Panc1 (cell line): ENCODE measurements around the gene NMUR1. TPM values are rescaled to one million over a fixed set of nuclear protein-coding genes. Genes with fewer than 3 reads are reported as not detected.
A peak's percentile ranks its signal among the peaks of the same experiment; 100 is the strongest.

Experiments
- ATAC-seq: fragments of 200-7000 bp; cut with Tn5 transposase; 2 replicates; pipeline ENCODE4 v1.9.1; 2020; ENCODE audit warnings: mild to moderate bottlenecking, moderate library complexity
- BruUV-seq: library from RNA; stranded (reverse); fragments of 400-500 nt; replicated peaks from 2 replicates; lab custom pipeline; 2021; lab: Mats Ljungman, UMichigan
- CTCF ChIA-PET: fragments of 300-600 bp; sonication (Branson Sonifier 250); formaldehyde crosslinking; loops from one replicate; lab custom pipeline; 2022; ENCODE audit warnings: antibody characterized with exemption; lab: Charles Lee
- POLR2A ChIA-PET: fragments of 300-600 bp; sonication (Branson Sonifier 250); formaldehyde crosslinking; loops from one replicate; lab custom pipeline; 2022; ENCODE audit warnings: antibody characterized with exemption; lab: Charles Lee
- DNase-seq: peaks from one replicate; pipeline ENCODE4 v3.0.0-alpha.2; 2010; ENCODE audit warnings: low read depth, low spot score
- H3K27ac ChIP-seq: 2 replicates; pipeline ENCODE4 v1.5.1; 2011; ENCODE audit warnings: mild to moderate bottlenecking, low read length, inconsistent platforms
- H3K27me3 ChIP-seq: fragments of 200-500 bp; sonication (Bioruptor generic); 2 replicates; pipeline ENCODE4 v1.6.0; 2014; ENCODE audit warnings: low read length, inconsistent platforms; ENCODE audit not compliant: control insufficient read depth, insufficient read depth
- H3K36me3 ChIP-seq: fragments of 200-500 bp; sonication (Bioruptor generic); 2 replicates; pipeline ENCODE4 v1.5.1; 2014; ENCODE audit warnings: inconsistent platforms, mild to moderate bottlenecking, low read length, moderate library complexity; ENCODE audit not compliant: control insufficient read depth, insufficient read depth
- H3K4me1 ChIP-seq: 2 replicates; pipeline ENCODE4 v1.5.1; 2011; ENCODE audit warnings: inconsistent platforms, mild to moderate bottlenecking, low read length, moderate library complexity; ENCODE audit not compliant: control insufficient read depth, insufficient read depth
- H3K4me3 ChIP-seq, 2 experiments: 2 replicates each; pipeline ENCODE4 v1.5.1; 2011 to 2012; ENCODE audit warnings: low read depth in 2 of 2, low read length in 2 of 2, mild to moderate bottlenecking in 2 of 2, inconsistent platforms in 1 of 2, moderate library complexity in 1 of 2
- H3K9me3 ChIP-seq: fragments of 200-500 bp; sonication (Bioruptor generic); 2 replicates; pipeline ENCODE4 v1.5.1; 2014; ENCODE audit warnings: low read depth, mild to moderate bottlenecking, inconsistent platforms, low read length, moderate library complexity; ENCODE audit not compliant: control insufficient read depth, insufficient read depth
- POLR2AphosphoS5 ChIP-seq: IDR thresholded peaks from 2 replicates; pipeline ENCODE4 v1.6.1; 2012; ENCODE audit warnings: mild to moderate bottlenecking, low read depth, low read length, moderate library complexity
- SIN3A ChIP-seq: IDR thresholded peaks from 2 replicates; pipeline ENCODE4 v1.6.1; 2012; ENCODE audit warnings: low read depth, mild to moderate bottlenecking, low read length, moderate library complexity, borderline replicate concordance; ENCODE audit not compliant: insufficient read depth
- TCF7L2 ChIP-seq: IDR thresholded peaks from 2 replicates; pipeline ENCODE4 v1.6.1; 2011; ENCODE audit warnings: mild to moderate bottlenecking, low read depth, low read length, inconsistent platforms
- in situ Hi-C: cut with HindIII; loops from 2 replicates; pipeline ENCODE4 v1.10.0; 2016; ENCODE audit warnings: low sequenced_read_pairs, low pct_unique_long_range_greater_than_20kb
- intact Hi-C: fragments of 100-400 bp; cut with micrococcal nuclease; formaldehyde crosslinking; loops from one replicate; pipeline ENCODE4 v1.10.0; 2022; ENCODE audit not compliant: unreplicated experiment
- total RNA-seq: library from RNA; stranded (reverse); gene quantifications from one replicate; pipeline ENCODE4 v1.2.1, GENCODE V29; 2021; ENCODE audit not compliant: unreplicated experiment
- TF ChIP-seq, protein P1 (sequence below), 2 experiments: IDR thresholded peaks; 2 replicates each; pipeline ENCODE4 v1.6.1; 2011 to 2012; ENCODE audit warnings: low read depth in 2 of 2, control low read depth in 1 of 2, low read length in 1 of 2, mild to moderate bottlenecking in 1 of 2, moderate library complexity in 1 of 2; ENCODE audit not compliant: insufficient read depth in 1 of 2
- TF ChIP-seq, protein P2 (sequence below): fragments of 450-650 bp; IDR thresholded peaks from 2 replicates; pipeline ENCODE4 v1.5.1; 2017; ENCODE audit warnings: mild to moderate bottlenecking

NMUR1 gene
- total RNA-seq, 1 experiment from 2014 or later, result 0.28 TPM

DNA sequence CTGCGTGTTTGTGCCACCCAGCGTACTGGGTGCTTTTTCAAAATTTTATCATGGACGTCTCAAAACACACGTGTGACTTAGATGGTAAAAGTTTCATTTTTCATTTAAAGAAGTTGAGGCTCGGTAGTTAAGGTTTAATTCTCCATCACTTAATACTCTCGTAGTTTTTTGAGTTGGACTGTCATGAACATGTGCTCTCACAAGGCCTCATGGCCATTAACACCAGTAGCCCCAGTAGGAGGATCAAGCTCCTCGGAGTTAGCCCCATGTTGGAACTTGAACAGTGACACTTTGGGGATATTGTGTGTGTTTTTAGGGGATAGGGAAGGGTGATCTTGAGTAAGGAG, 15.3 kb downstream of the NMUR1 start:
- no TSS peak for BruUV-seq
- Histone ChIP-seq H3K27me3 (no peaks in the 10 kb centered on the region), H3K36me3 (no peaks in the 10 kb centered on the region; the same call in 1 of the 2 replicates), H3K27ac (peak overlapping the region; percentile 91), H3K9me3 (no peaks in the 10 kb centered on the region), H3K4me3 (peak overlapping the region; percentile 82 to 85), H3K4me1 (peaks cover 12% of the 10 kb centered on the region)
- ChIA-PET POLR2A (interaction anchor here (0.6 kb wide), 1 partner anchor 159 kb away, joined by 8 read pairs; no protein-coding TSS in a partner anchor), CTCF (no interaction called here)
- in situ Hi-C loops, result no loop called here
- ATAC-seq (no peak), DNase-seq (no peak)
- intact Hi-C loops, result loop anchor here (5.0 kb wide), 1 partner anchor 42 kb away; no protein-coding TSS in a partner anchor
- TF ChIP-seq, protein P1, sequence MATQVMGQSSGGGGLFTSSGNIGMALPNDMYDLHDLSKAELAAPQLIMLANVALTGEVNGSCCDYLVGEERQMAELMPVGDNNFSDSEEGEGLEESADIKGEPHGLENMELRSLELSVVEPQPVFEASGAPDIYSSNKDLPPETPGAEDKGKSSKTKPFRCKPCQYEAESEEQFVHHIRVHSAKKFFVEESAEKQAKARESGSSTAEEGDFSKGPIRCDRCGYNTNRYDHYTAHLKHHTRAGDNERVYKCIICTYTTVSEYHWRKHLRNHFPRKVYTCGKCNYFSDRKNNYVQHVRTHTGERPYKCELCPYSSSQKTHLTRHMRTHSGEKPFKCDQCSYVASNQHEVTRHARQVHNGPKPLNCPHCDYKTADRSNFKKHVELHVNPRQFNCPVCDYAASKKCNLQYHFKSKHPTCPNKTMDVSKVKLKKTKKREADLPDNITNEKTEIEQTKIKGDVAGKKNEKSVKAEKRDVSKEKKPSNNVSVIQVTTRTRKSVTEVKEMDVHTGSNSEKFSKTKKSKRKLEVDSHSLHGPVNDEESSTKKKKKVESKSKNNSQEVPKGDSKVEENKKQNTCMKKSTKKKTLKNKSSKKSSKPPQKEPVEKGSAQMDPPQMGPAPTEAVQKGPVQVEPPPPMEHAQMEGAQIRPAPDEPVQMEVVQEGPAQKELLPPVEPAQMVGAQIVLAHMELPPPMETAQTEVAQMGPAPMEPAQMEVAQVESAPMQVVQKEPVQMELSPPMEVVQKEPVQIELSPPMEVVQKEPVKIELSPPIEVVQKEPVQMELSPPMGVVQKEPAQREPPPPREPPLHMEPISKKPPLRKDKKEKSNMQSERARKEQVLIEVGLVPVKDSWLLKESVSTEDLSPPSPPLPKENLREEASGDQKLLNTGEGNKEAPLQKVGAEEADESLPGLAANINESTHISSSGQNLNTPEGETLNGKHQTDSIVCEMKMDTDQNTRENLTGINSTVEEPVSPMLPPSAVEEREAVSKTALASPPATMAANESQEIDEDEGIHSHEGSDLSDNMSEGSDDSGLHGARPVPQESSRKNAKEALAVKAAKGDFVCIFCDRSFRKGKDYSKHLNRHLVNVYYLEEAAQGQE (IDR thresholded peaks at IDR 0.05; ENCODE audit: insufficient read depth in 1 of 2, low read depth in 2 of 2, low read length in 1 of 2), result no peak
- TF ChIP-seq, protein P2, sequence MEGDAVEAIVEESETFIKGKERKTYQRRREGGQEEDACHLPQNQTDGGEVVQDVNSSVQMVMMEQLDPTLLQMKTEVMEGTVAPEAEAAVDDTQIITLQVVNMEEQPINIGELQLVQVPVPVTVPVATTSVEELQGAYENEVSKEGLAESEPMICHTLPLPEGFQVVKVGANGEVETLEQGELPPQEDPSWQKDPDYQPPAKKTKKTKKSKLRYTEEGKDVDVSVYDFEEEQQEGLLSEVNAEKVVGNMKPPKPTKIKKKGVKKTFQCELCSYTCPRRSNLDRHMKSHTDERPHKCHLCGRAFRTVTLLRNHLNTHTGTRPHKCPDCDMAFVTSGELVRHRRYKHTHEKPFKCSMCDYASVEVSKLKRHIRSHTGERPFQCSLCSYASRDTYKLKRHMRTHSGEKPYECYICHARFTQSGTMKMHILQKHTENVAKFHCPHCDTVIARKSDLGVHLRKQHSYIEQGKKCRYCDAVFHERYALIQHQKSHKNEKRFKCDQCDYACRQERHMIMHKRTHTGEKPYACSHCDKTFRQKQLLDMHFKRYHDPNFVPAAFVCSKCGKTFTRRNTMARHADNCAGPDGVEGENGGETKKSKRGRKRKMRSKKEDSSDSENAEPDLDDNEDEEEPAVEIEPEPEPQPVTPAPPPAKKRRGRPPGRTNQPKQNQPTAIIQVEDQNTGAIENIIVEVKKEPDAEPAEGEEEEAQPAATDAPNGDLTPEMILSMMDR, result no peak
- TF ChIP-seq TCF7L2 (no peak), SIN3A (no peak), POLR2AphosphoS5 (no peak)

DNA sequence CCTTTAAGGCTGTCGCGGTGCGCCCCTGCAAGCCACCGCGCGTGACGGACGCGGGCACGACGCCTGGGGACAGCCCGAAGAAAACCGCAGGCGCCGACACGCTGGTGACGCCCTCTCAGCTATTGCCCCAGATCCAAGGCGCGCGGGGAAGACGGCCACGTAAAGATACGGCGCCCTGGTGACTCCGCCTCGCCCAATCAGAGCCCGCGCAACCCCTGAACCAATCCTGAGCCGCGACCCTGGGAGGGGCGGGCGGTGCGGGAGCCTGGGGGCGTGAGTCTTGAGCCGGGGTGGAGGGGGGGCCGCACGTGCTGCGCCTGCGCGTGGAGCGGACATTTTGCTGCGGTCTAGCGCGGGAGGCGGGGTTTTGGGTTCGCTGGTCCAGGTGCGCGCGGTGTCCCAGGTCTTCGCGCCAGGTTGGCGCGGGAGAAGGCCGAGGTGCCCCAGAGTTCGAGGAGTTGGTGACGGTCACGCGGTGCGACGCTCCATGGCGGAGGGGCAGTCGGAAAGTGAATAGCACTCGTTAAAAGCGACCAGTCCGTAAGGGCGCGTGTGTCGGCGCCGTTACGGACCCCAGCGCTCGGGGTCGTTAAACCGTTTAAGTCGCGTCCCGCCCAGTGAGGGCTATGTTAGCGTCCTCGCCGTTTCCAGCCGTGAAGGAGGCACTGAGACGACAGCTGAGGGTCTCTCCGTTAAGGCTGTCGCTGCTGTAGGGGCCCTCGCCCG, 15.9 kb downstream of the NMUR1 start:
- intact Hi-C loops, result no loop called here
- TSS peak; percentile 99 for BruUV-seq

More for the DNA sequence above, 15.9 kb downstream of the NMUR1 start:
- ChIA-PET POLR2A (interaction anchor here (0.6 to 1.0 kb wide), 3 partner anchors 19 to 159 kb away, joined by 3 to 8 read pairs (median 4); no protein-coding TSS in a partner anchor), CTCF (interaction anchor here (0.6 kb wide), 1 partner anchor 49 kb away, joined by 3 read pairs; no protein-coding TSS in a partner anchor)
- peaks cover 12% of the 10 kb centered on the region for H3K4me1 ChIP-seq
- H3K27ac ChIP-seq, result peak overlapping the region; percentile 97
- TF ChIP-seq, protein P2, result no peak
- TF ChIP-seq, protein P1 (IDR thresholded peaks at IDR 0.05; ENCODE audit: insufficient read depth in 1 of 2, low read depth in 2 of 2, low read length in 1 of 2), result no peak
- TF ChIP-seq SIN3A, result peak; percentile 84; the same call in 1 of the 2 replicates
- peak; percentile 94 for TF ChIP-seq POLR2AphosphoS5
- TF ChIP-seq TCF7L2, result no peak
- no peaks in the 10 kb centered on the region for H3K9me3 ChIP-seq
- DNase-seq (peak; percentile 75), ATAC-seq (peak; percentile 100)
- in situ Hi-C loops, result no loop called here
- H3K4me3 ChIP-seq, result peak overlapping the region; percentile 82 to 96
- no peaks in the 10 kb centered on the region; the same call in 1 of the 2 replicates for H3K36me3 ChIP-seq
- H3K27me3 ChIP-seq, result no peaks in the 10 kb centered on the region
